A673 (cell line): ENCODE measurements around the gene KIAA1614. TPM values are rescaled to one million over a fixed set of nuclear protein-coding genes. Genes with fewer than 3 reads are reported as not detected.

Source experiments
- BruUV-seq: library from RNA; stranded (reverse); fragments of 400-500 nt; replicated peaks from 2 replicates; lab custom pipeline; 2021; lab: Mats Ljungman, UMichigan
- CTCF ChIA-PET: fragments of 300-600 bp; sonication (Branson Sonifier 250); formaldehyde crosslinking; loops from one replicate; lab custom pipeline; 2022; ENCODE audit warnings: antibody characterized with exemption; lab: Charles Lee
- POLR2A ChIA-PET: fragments of 300-600 bp; sonication (Branson Sonifier 250); formaldehyde crosslinking; loops from one replicate; lab custom pipeline; 2022; ENCODE audit warnings: antibody characterized with exemption; ENCODE audit not compliant: low non-redundant PET; lab: Charles Lee
- DNase-seq: peaks from one replicate; pipeline ENCODE4 v3.0.0-alpha.2; 2015; ENCODE audit warnings: low spot score
- H3K27ac ChIP-seq: fragments of 200-600 bp; sonication (generic); 2 replicates; pipeline ENCODE4 v1.5.1; 2016; ENCODE audit warnings: mixed run types, low read depth, mild to moderate bottlenecking, mixed read lengths, antibody characterized with exemption, low read length; ENCODE audit not compliant: poor library complexity, severe bottlenecking
- H3K27me3 ChIP-seq: fragments of 200-600 bp; sonication (generic); replicated peaks from 2 replicates; pipeline ENCODE4 v1.6.1; 2017; ENCODE audit warnings: mixed run types, low read depth, mild to moderate bottlenecking, mixed read lengths, antibody characterized with exemption, low read length; ENCODE audit not compliant: insufficient read depth, poor library complexity
- H3K36me3 ChIP-seq: fragments of 200-600 bp; sonication (generic); 2 replicates; pipeline ENCODE4 v1.6.1; 2016; ENCODE audit warnings: mixed run types, mild to moderate bottlenecking, mixed read lengths, antibody characterized with exemption, low read length; ENCODE audit not compliant: insufficient read depth, poor library complexity, severe bottlenecking
- H3K4me1 ChIP-seq: fragments of 200-600 bp; sonication (generic); 2 replicates; pipeline ENCODE4 v1.6.1; 2017; ENCODE audit warnings: mixed run types, mild to moderate bottlenecking, mixed read lengths, antibody characterized with exemption, low read length; ENCODE audit not compliant: insufficient read depth, poor library complexity, severe bottlenecking
- H3K4me3 ChIP-seq: fragments of 200-600 bp; sonication (generic); 2 replicates; pipeline ENCODE4 v1.5.1; 2016; ENCODE audit warnings: low read depth, mixed run types, mild to moderate bottlenecking, mixed read lengths, low read length; ENCODE audit not compliant: poor library complexity, severe bottlenecking
- H3K9me3 ChIP-seq: fragments of 200-600 bp; sonication (generic); 2 replicates; pipeline ENCODE4 v1.6.1; 2016; ENCODE audit warnings: mixed run types, low read depth, mild to moderate bottlenecking, mixed read lengths, antibody characterized with exemption, low read length; ENCODE audit not compliant: poor library complexity, severe bottlenecking
- CTCF ChIP-seq: fragments of 300-800, 200-600 bp; sonication (generic); conservative IDR thresholded peaks from 2 replicates; pipeline ENCODE4 v1.5.1; 2017; ENCODE audit warnings: low read depth, mild to moderate bottlenecking, antibody characterized with exemption, low read length, moderate library complexity, mixed read lengths
- EZH2 ChIP-seq: fragments of 200-600 bp; sonication (generic); IDR thresholded peaks from 2 replicates; pipeline ENCODE4 v1.6.1; 2017; ENCODE audit warnings: borderline replicate concordance, low read depth, mild to moderate bottlenecking, mixed read lengths, antibody characterized with exemption, low read length; ENCODE audit not compliant: poor library complexity, severe bottlenecking
- intact Hi-C: fragments of 100-400 bp; cut with micrococcal nuclease; formaldehyde crosslinking; loops from one replicate; pipeline ENCODE4 v1.10.0; 2022; ENCODE audit not compliant: unreplicated experiment
- total RNA-seq: library from RNA; stranded (reverse); gene quantifications from 2 replicates; pipeline ENCODE4 v1.2.3, GENCODE V29; 2021

KIAA1614 gene
- total RNA-seq, 1 experiment from 2014 or later: 0.67 TPM

DNA sequence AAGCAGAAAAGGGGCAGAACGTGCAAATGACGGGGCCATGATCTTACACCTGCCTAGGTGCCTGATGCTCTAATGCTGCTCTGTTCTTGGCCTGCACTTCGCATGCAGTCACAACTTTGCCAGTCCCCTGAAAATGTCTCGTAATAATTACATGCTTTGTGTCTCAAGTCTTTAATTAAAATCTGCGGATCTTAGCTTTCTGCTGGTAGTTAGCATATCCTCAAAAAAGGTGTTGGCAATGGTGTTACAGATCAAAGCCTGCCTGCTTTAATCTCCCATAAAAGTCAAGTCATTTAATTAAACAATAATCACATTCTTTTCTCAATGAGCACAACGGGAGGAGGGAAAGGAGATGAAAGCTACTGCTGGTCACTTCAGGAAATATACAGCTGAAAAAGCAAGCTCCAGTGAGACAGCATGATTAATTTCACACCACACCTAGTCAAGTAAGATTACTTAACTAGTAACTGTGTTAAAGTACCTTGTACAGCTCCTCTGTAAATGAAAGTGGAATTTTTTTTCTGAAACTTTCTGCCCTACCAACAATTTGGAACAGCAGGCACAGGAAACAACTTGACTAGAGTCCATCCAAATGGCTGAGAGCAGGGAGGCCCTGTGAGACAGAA is 64.1 kb downstream of the KIAA1614 start:
- no peak overlapping the region for H3K4me3 ChIP-seq
- intact Hi-C loops: no loop called here
- DNase-seq: no peak
- H3K9me3 ChIP-seq: no peaks in the 10 kb centered on the region
- ChIA-PET POLR2A (no interaction called here), CTCF (no interaction called here)
- peaks cover 3% of the 10 kb centered on the region for H3K4me1 ChIP-seq
- no peak overlapping the region for H3K27ac ChIP-seq
- BruUV-seq: no TSS peak
- TF ChIP-seq CTCF (no peak), EZH2 (no peak)
- H3K36me3 ChIP-seq: peaks cover 24% of the 10 kb centered on the region
- no peaks in the 10 kb centered on the region for H3K27me3 ChIP-seq

DNA sequence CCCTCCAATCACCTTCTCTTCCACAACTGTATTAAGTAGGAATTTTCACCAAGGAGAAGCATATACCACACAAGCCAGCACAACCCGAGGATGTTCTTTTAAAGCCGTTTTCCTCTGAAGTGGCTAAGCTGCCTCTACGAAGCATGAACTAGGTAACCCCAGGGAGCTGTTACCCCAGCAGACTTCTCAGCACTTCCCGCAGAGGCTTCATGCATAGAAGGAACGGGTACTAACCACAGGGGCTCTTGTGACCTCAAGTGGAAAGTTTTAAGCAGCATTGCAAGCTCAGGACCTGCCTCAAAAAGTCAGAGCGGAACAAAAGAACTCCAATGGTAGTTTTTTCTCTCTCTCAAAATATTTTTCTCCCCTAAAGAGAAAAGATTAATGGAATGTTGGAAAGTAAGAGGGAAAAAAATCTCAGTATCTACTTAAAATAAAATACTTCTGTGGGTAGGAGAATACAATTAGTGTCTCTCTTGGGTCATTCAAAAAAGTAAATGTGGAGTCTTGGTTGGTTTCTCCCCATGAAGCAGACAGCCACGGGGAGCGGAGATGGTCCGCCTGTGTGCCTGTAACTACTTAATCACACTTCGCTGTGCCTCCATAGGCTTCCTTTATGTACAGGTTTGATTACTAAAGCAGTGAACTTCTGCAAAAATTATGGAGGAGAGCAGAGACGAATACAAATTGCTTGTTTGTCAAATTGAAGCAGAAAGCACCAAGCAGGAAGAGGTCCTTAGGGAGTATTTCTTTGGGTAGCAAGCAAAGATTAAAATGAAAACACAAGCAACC is 69.1 kb downstream of the KIAA1614 start:
- no peak for TF ChIP-seq CTCF
- no peak for TF ChIP-seq EZH2
- BruUV-seq: no TSS peak
- no peaks in the 10 kb centered on the region for H3K4me1 ChIP-seq
- peak; percentile 47 for DNase-seq
- no peak overlapping the region for H3K4me3 ChIP-seq
- no peak overlapping the region for H3K27ac ChIP-seq
- no peaks in the 10 kb centered on the region for H3K27me3 ChIP-seq
- H3K9me3 ChIP-seq: no peaks in the 10 kb centered on the region
- peaks cover 29% of the 10 kb centered on the region for H3K36me3 ChIP-seq
- intact Hi-C loops: no loop called here
- POLR2A ChIA-PET: no interaction called here
- CTCF ChIA-PET: no interaction called here

DNA sequence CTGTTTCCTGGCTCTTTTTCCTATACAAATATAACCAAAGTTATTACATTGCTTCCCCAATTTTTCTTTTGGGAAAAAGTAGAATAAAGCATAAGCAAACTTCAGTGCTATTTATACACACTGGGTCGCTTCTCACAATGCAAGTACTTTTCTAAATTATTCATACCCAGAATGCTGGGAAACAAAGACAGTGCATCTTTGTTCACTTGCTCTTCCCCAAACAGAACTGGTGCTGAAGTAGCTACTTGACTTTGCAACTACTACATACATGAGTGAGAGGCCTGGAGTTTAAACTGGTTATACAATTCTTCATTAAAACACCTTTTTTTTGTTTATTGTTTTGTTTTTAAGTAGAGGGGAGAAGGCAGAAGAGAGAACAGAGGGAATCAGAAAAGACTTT is 69.7 kb downstream of the KIAA1614 start:
- POLR2A ChIA-PET: no interaction called here
- no peak for DNase-seq
- Histone ChIP-seq H3K27ac (no peak overlapping the region), H3K27me3 (no peaks in the 10 kb centered on the region), H3K4me3 (no peak overlapping the region), H3K36me3 (peaks cover 35% of the 10 kb centered on the region), H3K9me3 (no peaks in the 10 kb centered on the region), H3K4me1 (no peaks in the 10 kb centered on the region)
- BruUV-seq: no TSS peak
- intact Hi-C loops: no loop called here
- no peak for TF ChIP-seq CTCF
- no peak for TF ChIP-seq EZH2
- CTCF ChIA-PET: interaction anchor here (0.6 kb wide), 1 partner anchor 10 kb away, joined by 5 read pairs; no protein-coding TSS in a partner anchor
